ENCODE measurements around the gene APH1B. TPM values are rescaled to one million over a fixed set of nuclear protein-coding genes. Genes with fewer than 3 reads are reported as not detected.

The APH1B gene
- total and polyA plus RNA-seq, 2 of the 4 experiments (the other 2 are of a cell fraction), result 7.0 to 7.7 TPM

GRCh38 chr15:63353261-63353660, 75.9 kb downstream of the APH1B start:
- Histone ChIP-seq H2BK20ac (ENCODE audit: low read depth, low read length) (no peak overlapping the region), H3K4me2 (ENCODE audit: low read depth, low read length) (no peak overlapping the region), H3K9me1 (ENCODE audit: insufficient read depth, low read length) (peaks cover 12% of the 10 kb centered on the region; the same call in 1 of the 2 replicates), H3K27ac (ENCODE audit: insufficient read depth, low read length) (no peak overlapping the region), H3K56ac (ENCODE audit: extremely low read depth, insufficient read depth, low read length) (no peak overlapping the region), H3K23ac (ENCODE audit: low read depth, low read length) (no peak overlapping the region), H4K5ac (ENCODE audit: low read depth, low read length) (no peak overlapping the region), H3K18ac (ENCODE audit: low read depth, low read length) (no peak overlapping the region), H2AFZ (replicated peaks; ENCODE audit: low read length, poor library complexity) (no peak overlapping the region), H3K9ac (ENCODE audit: low read depth, low read length) (no peak overlapping the region), H4K91ac (ENCODE audit: insufficient read depth, low read depth, low read length) (no peak overlapping the region), H2BK15ac (ENCODE audit: low read depth, low read length) (no peak overlapping the region), H2AK9ac (replicated peaks; ENCODE audit: low read depth, low read length, poor library complexity) (no peak overlapping the region), H2BK5ac (ENCODE audit: low read depth, low read length, poor library complexity, severe bottlenecking) (no peak overlapping the region), H4K8ac (ENCODE audit: low read depth in 2 of 2, low read length in 2 of 2) (no peak overlapping the region), H4K20me1 (ENCODE audit: insufficient read depth, low read length) (no peaks in the 10 kb centered on the region), H2AK5ac (ENCODE audit: low read depth, low read length) (no peak overlapping the region), H3K14ac (replicated peaks; ENCODE audit: low read depth, low read length) (no peak overlapping the region), H2BK120ac (ENCODE audit: low read depth, low read length) (no peak overlapping the region), H3K9me3 (ENCODE audit: control insufficient read depth, insufficient read depth, low read length) (no peaks in the 10 kb centered on the region), H3K27me3 (ENCODE audit: control insufficient read depth, insufficient read depth, low read length) (no peaks in the 10 kb centered on the region), H3K79me1 (ENCODE audit: low read depth in 1 of 2, low read length in 2 of 2) (no peaks in the 10 kb centered on the region), H3K4ac (ENCODE audit: low read depth, low read length) (no peak overlapping the region), H3K4me1 (ENCODE audit: control insufficient read depth, insufficient read depth, low read length) (peaks cover 17% of the 10 kb centered on the region), H3K36me3 (ENCODE audit: control insufficient read depth, insufficient read depth, low read length) (no peaks in the 10 kb centered on the region), H3K4me3 (ENCODE audit: insufficient read depth, low read depth, low read length) (no peak overlapping the region)
- intact Hi-C loops (cut with micrococcal nuclease), result no loop called here
- CTCF ChIA-PET, result no interaction called here
- no peak for DNase-seq
- WGBS, 2 experiments (ENCODE audit: extremely low coverage in 2 of 2, insufficient read length in 1 of 2), result 93% methylated on average over 3 of the region's 8 CpGs; no CpG with 5 or more reads in 1 of the 2 experiments
- POLR2A ChIA-PET (ENCODE audit: unreplicated experiment), result no interaction called here
- ATAC-seq (ENCODE audit: low read depth), result no peak
- TF ChIP-seq RCOR1 (IDR thresholded peaks at IDR 0.05; ENCODE audit: insufficient replicate concordance, low read length) (no peak), USF2 (IDR thresholded peaks at IDR 0.05; ENCODE audit: low read depth, low read length) (no peak), MXI1 (IDR thresholded peaks at IDR 0.05; ENCODE audit: borderline replicate concordance, low read depth, low read length) (no peak), NFE2L2 (IDR thresholded peaks at IDR 0.05; ENCODE audit: low read depth, low read length) (no peak), SMC3 (IDR thresholded peaks at IDR 0.05; ENCODE audit: low read depth, low read length) (no peak), MAFK (IDR thresholded peaks at IDR 0.05; ENCODE audit: low read depth, low read length) (no peak), FOS (IDR thresholded peaks at IDR 0.05; ENCODE audit: low read depth, low read length) (no peak), MAZ (IDR thresholded peaks at IDR 0.05; ENCODE audit: borderline replicate concordance, low read depth, low read length) (no peak), CEBPB (IDR thresholded peaks at IDR 0.05; ENCODE audit: low read depth, low read length) (no peak), POLR2A (IDR thresholded peaks at IDR 0.05; ENCODE audit: low read depth, low read length) (no peak)
- dilution Hi-C loops (cut with HindIII; ENCODE audit: low sequenced_read_pairs, unreplicated experiment), result no loop called here
- in situ Hi-C loops (cut with MboI; ENCODE audit: low sequenced_read_pairs), result no loop called here
- no TSS peak for BruUV-seq (replicated peaks)

Data from IMR-90 (cell line).